Tibial artery (tissue), 4 donors: Measurements from ENCODE around the gene ATP6V0E1.
"Not testable (repeated sequence)": the region's sequence is repeated elsewhere in the genome, so short reads cannot be mapped to it uniquely, and the experiment has no call there.

ENCODE experiments used
- DNase-seq, 2 donors: peaks; one replicate each; pipeline ENCODE4 v3.0.0-alpha.2; 2019
- H3K27ac ChIP-seq, 2 donors: fragments of 200-600 bp; sonication (generic) in 1 of 2; 1 replicate in 1 of 2; 2 replicates in 1 of 2; pipeline ENCODE4 v1.5.1; 2018 to 2019; ENCODE audit warnings: mild to moderate bottlenecking in 1 of 2
- H3K27me3 ChIP-seq, 2 donors: fragments of 200-600 bp; sonication (generic) in 1 of 2; one replicate each; pipeline versions ENCODE4 v1.5.1 to v1.6.0; 2016 to 2019
- H3K36me3 ChIP-seq, 3 donors: fragments of 200-600 bp; sonication (generic) in 2 of 3; one replicate each; pipeline ENCODE4 v1.5.1; 2016 to 2019; ENCODE audit warnings: mild to moderate bottlenecking in 2 of 3
- H3K4me1 ChIP-seq, 4 donors: fragments of 200-600 bp; sonication (generic) in 2 of 4; 1 replicate in 3 of 4; 2 replicates in 1 of 4; pipeline ENCODE4 v1.5.1; 2016 to 2019
- H3K4me3 ChIP-seq, 2 donors: fragments of 200-600 bp; sonication (generic) in 1 of 2; 1 replicate in 1 of 2; 2 replicates in 1 of 2; pipeline ENCODE4 v1.5.1; 2018 to 2019; ENCODE audit warnings: mild to moderate bottlenecking in 2 of 2
- H3K9me3 ChIP-seq, 3 donors: fragments of 200-600 bp; sonication (generic) in 1 of 3; one replicate each; pipeline ENCODE4 v1.5.1; 2016 to 2019
- intact Hi-C: fragments of 100-400 bp; cut with DNase I; formaldehyde crosslinking; loops from one replicate; pipeline ENCODE4 v1.15.0; 2023; ENCODE audit warnings: low total_unique reads
- TF ChIP-seq, protein P1 (sequence below), 2 experiments: fragments of 200-600 bp in 1 of 2; fragments of 450-650 bp in 1 of 2; IDR thresholded peaks; one replicate each; pipeline ENCODE4 v1.5.1; 2017 to 2019; ENCODE audit warnings: antibody characterized with exemption in 2 of 2, mild to moderate bottlenecking in 1 of 2, moderate library complexity in 1 of 2

ATP6V0E1 gene

DNA sequence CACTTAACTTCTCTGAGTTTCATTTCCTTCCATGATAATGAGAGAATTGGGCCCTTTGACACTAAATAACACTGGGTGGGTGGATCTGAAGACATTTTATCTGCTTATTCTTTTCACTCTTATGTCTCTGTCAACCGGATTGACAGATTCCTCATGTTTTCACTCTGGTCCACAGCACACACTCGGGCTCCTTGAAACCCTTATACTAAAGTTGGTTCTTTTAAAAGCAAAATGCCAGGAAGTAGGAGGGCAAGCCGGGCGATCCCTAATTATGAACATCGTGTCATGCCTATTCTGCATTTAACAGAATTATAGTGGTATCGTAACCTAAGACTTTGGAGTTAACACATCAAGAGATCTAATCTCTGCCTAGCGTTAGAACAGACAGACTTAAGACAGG, 44.3 kb downstream of the ATP6V0E1 start:
- H3K27ac ChIP-seq, result no peak overlapping the region
- H3K36me3 ChIP-seq, result peaks cover 0 to under 1% (median 0%) of the 10 kb centered on the region in 3 donors
- intact Hi-C loops, result no loop called here
- H3K9me3 ChIP-seq, result no peaks in the 10 kb centered on the region
- no peak for DNase-seq
- peaks cover 0 to 31% (median 10%) of the 10 kb centered on the region in 4 donors for H3K4me1 ChIP-seq
- TF ChIP-seq, protein P1, sequence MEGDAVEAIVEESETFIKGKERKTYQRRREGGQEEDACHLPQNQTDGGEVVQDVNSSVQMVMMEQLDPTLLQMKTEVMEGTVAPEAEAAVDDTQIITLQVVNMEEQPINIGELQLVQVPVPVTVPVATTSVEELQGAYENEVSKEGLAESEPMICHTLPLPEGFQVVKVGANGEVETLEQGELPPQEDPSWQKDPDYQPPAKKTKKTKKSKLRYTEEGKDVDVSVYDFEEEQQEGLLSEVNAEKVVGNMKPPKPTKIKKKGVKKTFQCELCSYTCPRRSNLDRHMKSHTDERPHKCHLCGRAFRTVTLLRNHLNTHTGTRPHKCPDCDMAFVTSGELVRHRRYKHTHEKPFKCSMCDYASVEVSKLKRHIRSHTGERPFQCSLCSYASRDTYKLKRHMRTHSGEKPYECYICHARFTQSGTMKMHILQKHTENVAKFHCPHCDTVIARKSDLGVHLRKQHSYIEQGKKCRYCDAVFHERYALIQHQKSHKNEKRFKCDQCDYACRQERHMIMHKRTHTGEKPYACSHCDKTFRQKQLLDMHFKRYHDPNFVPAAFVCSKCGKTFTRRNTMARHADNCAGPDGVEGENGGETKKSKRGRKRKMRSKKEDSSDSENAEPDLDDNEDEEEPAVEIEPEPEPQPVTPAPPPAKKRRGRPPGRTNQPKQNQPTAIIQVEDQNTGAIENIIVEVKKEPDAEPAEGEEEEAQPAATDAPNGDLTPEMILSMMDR (IDR thresholded peaks at IDR 0.05), result no peak
- no peaks in the 10 kb centered on the region for H3K27me3 ChIP-seq
- H3K4me3 ChIP-seq, result no peak overlapping the region

DNA sequence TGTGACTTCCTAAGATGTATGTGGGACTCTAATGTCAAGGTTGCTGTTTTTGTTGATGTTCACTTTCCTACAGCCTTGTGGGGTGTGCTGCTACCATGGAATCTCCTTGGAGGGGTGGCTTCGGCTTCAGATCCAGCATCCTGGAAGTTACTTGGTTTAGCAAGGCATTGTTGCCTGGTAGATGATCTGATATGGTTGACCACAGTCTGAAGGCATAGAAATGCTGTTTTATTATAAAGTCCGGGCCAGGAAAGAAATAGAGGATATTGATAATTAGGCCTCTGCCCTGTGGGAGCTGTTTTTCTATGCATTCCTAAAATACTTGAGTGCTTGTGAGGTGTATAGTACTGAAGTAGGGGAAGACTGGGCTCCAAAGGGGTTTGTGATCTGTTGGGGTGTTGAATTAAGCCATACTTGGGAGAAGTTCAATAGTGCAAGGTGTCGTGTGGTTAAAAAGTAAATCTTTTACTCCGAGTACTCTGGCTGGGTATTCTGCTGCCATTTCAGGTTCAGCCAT, 45.3 kb downstream of the ATP6V0E1 start:
- Histone ChIP-seq H3K4me1 (peaks cover 0 to 27% (median 10%) of the 10 kb centered on the region in 4 donors), H3K4me3 (no peak overlapping the region), H3K9me3 (no peaks in the 10 kb centered on the region), H3K36me3 (no peaks in the 10 kb centered on the region), H3K27me3 (no peaks in the 10 kb centered on the region), H3K27ac (peak overlapping the region in 1 of 2 donors; percentile 35)
- intact Hi-C loops, result no loop called here
- no peak for DNase-seq
- TF ChIP-seq, protein P1 (IDR thresholded peaks at IDR 0.05), result no peak

DNA sequence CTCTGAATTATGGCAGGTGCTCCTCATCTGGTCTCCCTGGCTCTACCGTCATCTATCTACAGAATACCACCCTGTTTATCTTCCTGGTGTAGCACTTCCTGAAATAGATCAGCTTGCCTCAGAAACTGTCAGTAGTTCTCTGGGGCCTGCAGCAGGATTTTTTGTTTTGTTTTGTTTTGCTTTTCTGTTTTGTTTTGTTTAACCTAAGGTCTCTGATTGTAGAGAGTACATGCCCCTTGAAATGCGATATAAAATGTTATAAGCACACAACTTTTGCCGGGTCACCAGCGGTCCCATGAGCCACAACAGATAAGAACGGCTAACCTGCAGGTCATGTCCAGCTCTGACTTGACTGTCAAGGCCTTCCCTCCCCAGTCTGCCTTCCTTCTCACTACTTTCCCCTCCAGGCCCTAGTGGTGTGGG, 45.9 kb downstream of the ATP6V0E1 start:
- DNase-seq, result no peak
- intact Hi-C loops, result no loop called here
- TF ChIP-seq, protein P1 (IDR thresholded peaks at IDR 0.05), result no peak
- Histone ChIP-seq H3K4me1 (peaks cover 0 to 27% (median 10%) of the 10 kb centered on the region in 4 donors), H3K27ac (peak overlapping the region; percentile 5 to 35), H3K27me3 (no peaks in the 10 kb centered on the region), H3K36me3 (peaks cover 0 to under 1% (median 0%) of the 10 kb centered on the region in 3 donors), H3K4me3 (no peak overlapping the region), H3K9me3 (no peaks in the 10 kb centered on the region)

DNA sequence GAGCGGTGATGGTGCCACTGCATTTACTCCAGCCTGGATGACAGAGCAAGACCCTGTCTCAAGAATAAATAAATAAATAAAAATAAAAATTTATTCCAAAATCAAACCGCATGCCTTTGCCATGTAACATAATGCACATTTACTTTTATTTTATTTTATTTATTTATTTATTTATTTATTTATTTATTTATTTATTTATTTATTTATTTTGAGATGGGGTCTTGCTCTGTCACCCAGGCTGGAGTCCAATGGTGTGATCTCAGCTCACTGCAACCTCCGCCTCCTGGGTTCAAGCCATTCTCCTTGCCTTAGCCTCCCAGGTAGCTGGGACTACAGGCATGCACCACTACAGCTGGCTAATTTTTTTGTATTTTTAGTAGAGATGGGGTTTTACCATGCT, 48.5 kb downstream of the ATP6V0E1 start:
- DNase-seq, H3K9me3 ChIP-seq, intact Hi-C loops, H3K27ac ChIP-seq, H3K4me3 ChIP-seq, H3K27me3 ChIP-seq: not testable (repeated sequence)
- Histone ChIP-seq H3K4me1 (peaks cover 0 to 50% (median 21%) of the 10 kb centered on the region in 4 donors), H3K36me3 (peaks cover 0 to 15% (median 0%) of the 10 kb centered on the region in 3 donors)

DNA sequence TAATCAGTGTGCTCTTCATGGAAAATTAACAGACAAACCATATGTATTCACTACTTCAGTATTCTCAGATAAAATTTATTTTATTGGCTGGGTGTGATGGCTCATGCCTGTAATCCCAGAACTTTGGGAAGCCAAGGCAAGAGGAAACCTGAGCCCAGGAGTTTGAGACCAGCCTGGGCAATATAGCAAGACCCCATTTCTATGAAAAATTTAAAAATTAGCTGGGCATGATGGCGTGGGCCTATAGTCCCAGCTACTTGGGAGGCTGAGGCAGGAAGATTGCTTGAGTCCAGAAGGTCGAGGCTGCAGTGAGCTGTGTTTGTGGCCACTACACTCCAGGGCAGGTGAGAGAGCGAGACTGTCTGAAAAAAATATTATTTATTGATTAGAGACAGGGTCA, 49.2 kb downstream of the ATP6V0E1 start:
- Histone ChIP-seq H3K4me1 (peaks cover 0 to 56% (median 21%) of the 10 kb centered on the region in 4 donors), H3K36me3 (peaks cover 0 to 15% (median 0%) of the 10 kb centered on the region in 3 donors), H3K4me3 (no peak overlapping the region), H3K9me3 (no peaks in the 10 kb centered on the region), H3K27me3 (no peaks in the 10 kb centered on the region), H3K27ac (no peak overlapping the region)
- intact Hi-C loops, result no loop called here
- DNase-seq, result no peak
- TF ChIP-seq, protein P1 (IDR thresholded peaks at IDR 0.05), result no peak

DNA sequence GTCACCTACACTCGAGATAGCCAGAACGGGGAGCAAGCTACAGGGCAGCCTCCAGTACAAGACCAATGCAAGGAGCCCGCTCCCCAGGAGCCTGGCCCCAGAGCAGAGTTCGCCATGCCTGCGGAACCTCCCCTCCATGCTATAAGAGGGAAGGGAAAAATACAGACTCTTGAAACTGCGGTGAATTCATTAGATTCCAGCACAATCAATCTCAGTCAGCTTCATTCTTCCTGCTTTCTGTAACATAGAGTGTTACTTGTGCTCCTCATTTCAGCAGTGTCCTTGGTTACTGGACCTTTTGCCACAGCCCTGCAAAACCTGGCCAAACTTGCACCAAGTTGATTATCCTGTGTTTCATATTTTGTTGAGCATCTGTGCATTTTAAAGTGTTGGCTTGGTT, 50.4 kb downstream of the ATP6V0E1 start:
- Histone ChIP-seq H3K9me3 (no peaks in the 10 kb centered on the region), H3K4me3 (no peak overlapping the region), H3K4me1 (peaks cover 0 to 48% (median 16%) of the 10 kb centered on the region in 4 donors), H3K27me3 (no peaks in the 10 kb centered on the region), H3K27ac (no peak overlapping the region), H3K36me3 (peaks cover 0 to 15% (median 0%) of the 10 kb centered on the region in 3 donors)
- intact Hi-C loops, result no loop called here
- DNase-seq, result no peak
- TF ChIP-seq, protein P1 (IDR thresholded peaks at IDR 0.05), result no peak
